GM12878 (cell line): Measurements from ENCODE around the gene SLC10A2. TPM values are rescaled to one million over a fixed set of nuclear protein-coding genes. Genes with fewer than 3 reads are reported as not detected.

Experiments
- CEBPB ChIP-seq, 2 experiments: fragments of 150-350 bp in 1 of 2; IDR thresholded peaks; 2 replicates each; pipeline ENCODE4 v1.6.1; 2012 to 2014; ENCODE audit warnings: low read depth in 2 of 2, low read length in 2 of 2, borderline replicate concordance in 1 of 2, inconsistent platforms in 1 of 2
- CHD1 ChIP-seq: IDR thresholded peaks from 2 replicates; pipeline ENCODE4 v1.6.1; 2012; ENCODE audit warnings: low read depth, low read length, improper control_type of control experiment
- CHD4 ChIP-seq: fragments of 200-600 bp; sonication (generic); IDR thresholded peaks from 2 replicates; pipeline ENCODE4 v1.6.1; 2016; ENCODE audit warnings: mild to moderate bottlenecking
- EED ChIP-seq: sonication (generic); IDR thresholded peaks from 2 replicates; pipeline ENCODE4 v1.6.1; 2016; ENCODE audit warnings: antibody characterized with exemption, low read depth
- HDAC2 ChIP-seq: fragments of 200-600 bp; sonication (generic); IDR thresholded peaks from 2 replicates; pipeline ENCODE4 v1.6.1; 2017
- IKZF1 ChIP-seq: fragments of 450-650 bp; conservative IDR thresholded peaks from 2 replicates; pipeline ENCODE4 v1.6.1; 2017; ENCODE audit warnings: antibody characterized with exemption, mild to moderate bottlenecking
- IKZF2 ChIP-seq, 2 experiments: fragments of 450-650 bp; IDR thresholded peaks; 2 replicates each; pipeline ENCODE4 v1.6.1; 2017; ENCODE audit warnings: mild to moderate bottlenecking in 2 of 2, moderate library complexity in 2 of 2
- IRF4 ChIP-seq: IDR thresholded peaks from 2 replicates; pipeline ENCODE4 v1.6.1; 2011; ENCODE audit warnings: low read depth, low read length
- MTA2 ChIP-seq: fragments of 450-650 bp; IDR thresholded peaks from 2 replicates; pipeline ENCODE4 v1.6.1; 2016; ENCODE audit warnings: low read depth, mild to moderate bottlenecking, moderate library complexity
- PML ChIP-seq: IDR thresholded peaks from 2 replicates; pipeline ENCODE4 v1.6.1; 2012; ENCODE audit warnings: low read length, inconsistent platforms
- POU2F2 ChIP-seq: IDR thresholded peaks from 3 replicates; pipeline ENCODE4 v1.6.1; 2011; ENCODE audit warnings: low read depth, mild to moderate bottlenecking, low read length, borderline replicate concordance
- SIN3A ChIP-seq: IDR thresholded peaks from 2 replicates; pipeline ENCODE4 v1.6.1; 2012; ENCODE audit warnings: low read depth, low read length, improper control_type of control experiment
- polyA plus RNA-seq, 11 experiments: library from polyadenylated mRNA; depleted of rRNA in 4 of 11; unstranded in 6 of 11; stranded (reverse) in 5 of 11; fragments of >200 nt; fragmentation: Nextera tagmentation in 4 of 11; fragmentation: Illumina TruSeq in 1 of 11; extraction: Ambion mirVana in 4 of 11; extraction: Trizol in 1 of 11; gene quantifications; 1 replicate in 1 of 11; 2 replicates in 10 of 11; pipeline versions ENCODE4 v1.2.1 to v1.2.3, GENCODE V29; 2011 to 2016; ENCODE audit warnings: inconsistent platforms in 2 of 11, missing spikeins in 2 of 11, low read depth in 1 of 11
- total RNA-seq, 4 experiments: library from RNA; depleted of rRNA in 3 of 4; stranded (reverse); fragments of >200 nt in 3 of 4; fragmentation: Illumina TruSeq in 1 of 4; extraction: Trizol in 1 of 4; gene quantifications; 2 replicates each; pipeline versions ENCODE4 v1.2.1 to v1.2.3, GENCODE V29; 2013 to 2021
- TF ChIP-seq, protein P1 (sequence below): fragments of 150-350 bp; IDR thresholded peaks from 2 replicates; pipeline ENCODE4 v1.6.1; 2016; ENCODE audit warnings: low read depth, low read length
- TF ChIP-seq, protein P2 (sequence below): IDR thresholded peaks from 2 replicates; pipeline ENCODE4 v1.6.1; 2012; ENCODE audit warnings: low read length, inconsistent platforms
- TF ChIP-seq, protein P3 (sequence below): fragments of 450-650 bp; IDR thresholded peaks from 2 replicates; pipeline ENCODE4 v1.6.1; 2018; ENCODE audit warnings: mild to moderate bottlenecking, low read depth, moderate library complexity; ENCODE audit not compliant: partially characterized antibody
- TF ChIP-seq, protein P4 (sequence below): fragments of 150-350 bp; IDR thresholded peaks from 2 replicates; pipeline ENCODE4 v1.6.1; 2014; ENCODE audit warnings: mild to moderate bottlenecking, low read depth, low read length
- TF ChIP-seq, protein P5 (sequence below): IDR thresholded peaks from 2 replicates; pipeline ENCODE4 v1.6.1; 2011; ENCODE audit warnings: borderline replicate concordance, low read depth, mild to moderate bottlenecking, moderate library complexity, low read length; ENCODE audit not compliant: insufficient read depth, poor library complexity, severe bottlenecking

The SLC10A2 gene
- total and polyA plus RNA-seq, 10 of the 15 experiments (the other 5 are each of a cell fraction or from before 2014, with no cell fraction given), result 0.01 to 0.04 (median 0.02) TPM; not detected in 7

DNA sequence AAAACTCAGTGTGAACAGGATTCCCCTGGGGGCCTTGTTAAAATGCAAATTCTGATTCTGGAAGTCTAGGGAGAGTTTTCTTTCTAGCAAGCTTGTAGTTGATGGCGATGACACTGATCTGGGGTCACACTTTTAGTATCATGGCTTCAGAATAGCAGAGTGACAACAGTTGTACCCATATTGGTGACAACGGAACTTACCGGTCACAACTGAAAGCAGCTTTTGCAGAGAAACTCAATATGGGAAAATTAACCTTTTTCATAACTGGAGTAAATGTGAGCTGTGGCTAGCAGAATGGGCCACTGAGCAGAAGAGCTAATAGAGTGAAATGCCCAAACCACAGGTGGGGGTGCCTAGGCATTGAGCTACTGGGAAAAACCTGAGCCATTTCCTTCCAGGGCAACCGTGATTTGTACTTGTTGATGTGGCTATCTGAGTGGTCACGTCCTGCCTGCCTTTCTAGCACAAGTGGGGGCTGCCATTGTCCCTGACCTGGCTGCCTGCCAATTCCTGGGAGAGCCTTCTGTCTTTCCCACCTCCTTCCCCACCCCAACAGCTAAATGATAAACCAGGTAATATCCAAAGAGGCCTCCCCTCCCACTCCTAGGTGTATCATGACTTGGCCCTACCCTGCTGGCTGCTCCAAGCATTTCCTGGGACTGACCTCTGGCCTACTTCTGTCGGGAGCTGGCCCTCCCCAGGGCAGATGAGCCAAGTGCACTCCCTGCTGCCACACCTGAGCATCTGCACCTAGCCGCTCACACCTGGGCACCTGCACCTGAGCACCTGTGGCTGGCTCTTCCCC lies 1.7 kb upstream of the SLC10A2 start (continued):
- TF ChIP-seq, protein P1, sequence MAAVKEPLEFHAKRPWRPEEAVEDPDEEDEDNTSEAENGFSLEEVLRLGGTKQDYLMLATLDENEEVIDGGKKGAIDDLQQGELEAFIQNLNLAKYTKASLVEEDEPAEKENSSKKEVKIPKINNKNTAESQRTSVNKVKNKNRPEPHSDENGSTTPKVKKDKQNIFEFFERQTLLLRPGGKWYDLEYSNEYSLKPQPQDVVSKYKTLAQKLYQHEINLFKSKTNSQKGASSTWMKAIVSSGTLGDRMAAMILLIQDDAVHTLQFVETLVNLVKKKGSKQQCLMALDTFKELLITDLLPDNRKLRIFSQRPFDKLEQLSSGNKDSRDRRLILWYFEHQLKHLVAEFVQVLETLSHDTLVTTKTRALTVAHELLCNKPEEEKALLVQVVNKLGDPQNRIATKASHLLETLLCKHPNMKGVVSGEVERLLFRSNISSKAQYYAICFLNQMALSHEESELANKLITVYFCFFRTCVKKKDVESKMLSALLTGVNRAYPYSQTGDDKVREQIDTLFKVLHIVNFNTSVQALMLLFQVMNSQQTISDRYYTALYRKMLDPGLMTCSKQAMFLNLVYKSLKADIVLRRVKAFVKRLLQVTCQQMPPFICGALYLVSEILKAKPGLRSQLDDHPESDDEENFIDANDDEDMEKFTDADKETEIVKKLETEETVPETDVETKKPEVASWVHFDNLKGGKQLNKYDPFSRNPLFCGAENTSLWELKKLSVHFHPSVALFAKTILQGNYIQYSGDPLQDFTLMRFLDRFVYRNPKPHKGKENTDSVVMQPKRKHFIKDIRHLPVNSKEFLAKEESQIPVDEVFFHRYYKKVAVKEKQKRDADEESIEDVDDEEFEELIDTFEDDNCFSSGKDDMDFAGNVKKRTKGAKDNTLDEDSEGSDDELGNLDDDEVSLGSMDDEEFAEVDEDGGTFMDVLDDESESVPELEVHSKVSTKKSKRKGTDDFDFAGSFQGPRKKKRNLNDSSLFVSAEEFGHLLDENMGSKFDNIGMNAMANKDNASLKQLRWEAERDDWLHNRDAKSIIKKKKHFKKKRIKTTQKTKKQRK, result no peak
- TF ChIP-seq IKZF1 (peak; percentile 51; the same call in 1 of the 2 replicates), CHD1 (no peak), CHD4 (no peak), POU2F2 (no peak), MTA2 (0 out of 2 replicates have a peak, but pooled peaks have one; percentile 18), CEBPB (IDR thresholded peaks at IDR 0.05; ENCODE audit: borderline replicate concordance in 1 of 2, low read depth in 2 of 2, low read length in 2 of 2) (no peak), IKZF2 (IDR thresholded peaks at IDR 0.05) (peak; percentile 51 to 53; a peak in 2 of 4 replicates), HDAC2 (no peak), EED (peak; percentile 50; the same call in 1 of the 2 replicates), PML (no peak), IRF4 (peak; percentile 43; the same call in 1 of the 2 replicates), SIN3A (no peak)
- TF ChIP-seq, protein P2, sequence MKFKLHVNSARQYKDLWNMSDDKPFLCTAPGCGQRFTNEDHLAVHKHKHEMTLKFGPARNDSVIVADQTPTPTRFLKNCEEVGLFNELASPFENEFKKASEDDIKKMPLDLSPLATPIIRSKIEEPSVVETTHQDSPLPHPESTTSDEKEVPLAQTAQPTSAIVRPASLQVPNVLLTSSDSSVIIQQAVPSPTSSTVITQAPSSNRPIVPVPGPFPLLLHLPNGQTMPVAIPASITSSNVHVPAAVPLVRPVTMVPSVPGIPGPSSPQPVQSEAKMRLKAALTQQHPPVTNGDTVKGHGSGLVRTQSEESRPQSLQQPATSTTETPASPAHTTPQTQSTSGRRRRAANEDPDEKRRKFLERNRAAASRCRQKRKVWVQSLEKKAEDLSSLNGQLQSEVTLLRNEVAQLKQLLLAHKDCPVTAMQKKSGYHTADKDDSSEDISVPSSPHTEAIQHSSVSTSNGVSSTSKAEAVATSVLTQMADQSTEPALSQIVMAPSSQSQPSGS, result 0 out of 2 replicates have a peak, but pooled peaks have one; percentile 28
- TF ChIP-seq, protein P3, sequence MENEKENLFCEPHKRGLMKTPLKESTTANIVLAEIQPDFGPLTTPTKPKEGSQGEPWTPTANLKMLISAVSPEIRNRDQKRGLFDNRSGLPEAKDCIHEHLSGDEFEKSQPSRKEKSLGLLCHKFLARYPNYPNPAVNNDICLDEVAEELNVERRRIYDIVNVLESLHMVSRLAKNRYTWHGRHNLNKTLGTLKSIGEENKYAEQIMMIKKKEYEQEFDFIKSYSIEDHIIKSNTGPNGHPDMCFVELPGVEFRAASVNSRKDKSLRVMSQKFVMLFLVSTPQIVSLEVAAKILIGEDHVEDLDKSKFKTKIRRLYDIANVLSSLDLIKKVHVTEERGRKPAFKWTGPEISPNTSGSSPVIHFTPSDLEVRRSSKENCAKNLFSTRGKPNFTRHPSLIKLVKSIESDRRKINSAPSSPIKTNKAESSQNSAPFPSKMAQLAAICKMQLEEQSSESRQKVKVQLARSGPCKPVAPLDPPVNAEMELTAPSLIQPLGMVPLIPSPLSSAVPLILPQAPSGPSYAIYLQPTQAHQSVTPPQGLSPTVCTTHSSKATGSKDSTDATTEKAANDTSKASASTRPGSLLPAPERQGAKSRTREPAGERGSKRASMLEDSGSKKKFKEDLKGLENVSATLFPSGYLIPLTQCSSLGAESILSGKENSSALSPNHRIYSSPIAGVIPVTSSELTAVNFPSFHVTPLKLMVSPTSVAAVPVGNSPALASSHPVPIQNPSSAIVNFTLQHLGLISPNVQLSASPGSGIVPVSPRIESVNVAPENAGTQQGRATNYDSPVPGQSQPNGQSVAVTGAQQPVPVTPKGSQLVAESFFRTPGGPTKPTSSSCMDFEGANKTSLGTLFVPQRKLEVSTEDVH, result no peak
- TF ChIP-seq, protein P4, sequence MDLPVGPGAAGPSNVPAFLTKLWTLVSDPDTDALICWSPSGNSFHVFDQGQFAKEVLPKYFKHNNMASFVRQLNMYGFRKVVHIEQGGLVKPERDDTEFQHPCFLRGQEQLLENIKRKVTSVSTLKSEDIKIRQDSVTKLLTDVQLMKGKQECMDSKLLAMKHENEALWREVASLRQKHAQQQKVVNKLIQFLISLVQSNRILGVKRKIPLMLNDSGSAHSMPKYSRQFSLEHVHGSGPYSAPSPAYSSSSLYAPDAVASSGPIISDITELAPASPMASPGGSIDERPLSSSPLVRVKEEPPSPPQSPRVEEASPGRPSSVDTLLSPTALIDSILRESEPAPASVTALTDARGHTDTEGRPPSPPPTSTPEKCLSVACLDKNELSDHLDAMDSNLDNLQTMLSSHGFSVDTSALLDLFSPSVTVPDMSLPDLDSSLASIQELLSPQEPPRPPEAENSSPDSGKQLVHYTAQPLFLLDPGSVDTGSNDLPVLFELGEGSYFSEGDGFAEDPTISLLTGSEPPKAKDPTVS, result no peak
- TF ChIP-seq, protein P5, sequence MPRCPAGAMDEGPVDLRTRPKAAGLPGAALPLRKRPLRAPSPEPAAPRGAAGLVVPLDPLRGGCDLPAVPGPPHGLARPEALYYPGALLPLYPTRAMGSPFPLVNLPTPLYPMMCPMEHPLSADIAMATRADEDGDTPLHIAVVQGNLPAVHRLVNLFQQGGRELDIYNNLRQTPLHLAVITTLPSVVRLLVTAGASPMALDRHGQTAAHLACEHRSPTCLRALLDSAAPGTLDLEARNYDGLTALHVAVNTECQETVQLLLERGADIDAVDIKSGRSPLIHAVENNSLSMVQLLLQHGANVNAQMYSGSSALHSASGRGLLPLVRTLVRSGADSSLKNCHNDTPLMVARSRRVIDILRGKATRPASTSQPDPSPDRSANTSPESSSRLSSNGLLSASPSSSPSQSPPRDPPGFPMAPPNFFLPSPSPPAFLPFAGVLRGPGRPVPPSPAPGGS, result peak; percentile 46
